HL-60 (cell line): ENCODE results near the gene XRCC5.
A peak's percentile ranks its signal among the peaks of the same experiment; 100 is the strongest.

Experiments
- DNase-seq, 2 experiments: peaks; one replicate each; pipeline ENCODE4 v3.0.0-alpha.2; 2010 to 2020; ENCODE audit warnings: low read depth in 1 of 2, low spot score in 1 of 2
- H3K27ac ChIP-seq: fragments of 250-450 bp; sonication (Bioruptor Pico); replicated peaks from 2 replicates; pipeline ENCODE4 v1.5.1; 2020; ENCODE audit warnings: mild to moderate bottlenecking, moderate library complexity
- H3K27me3 ChIP-seq: fragments of 250-450 bp; sonication (Bioruptor Pico); 2 replicates; pipeline ENCODE4 v1.5.1; 2021; ENCODE audit warnings: mild to moderate bottlenecking, moderate library complexity; ENCODE audit not compliant: insufficient read depth, poor library complexity, severe bottlenecking
- H3K4me3 ChIP-seq: replicated peaks from 2 replicates; pipeline ENCODE4 v1.5.1; 2011; ENCODE audit warnings: mild to moderate bottlenecking, control low read depth, low read length; ENCODE audit not compliant: insufficient read depth
- GABPA ChIP-seq: IDR thresholded peaks from 2 replicates; pipeline ENCODE4 v1.6.1; 2012; ENCODE audit warnings: low read depth
- POLR2AphosphoS5 ChIP-seq: IDR thresholded peaks from 2 replicates; pipeline ENCODE4 v1.6.1; 2012; ENCODE audit warnings: low read depth
- SPI1 ChIP-seq: IDR thresholded peaks from 2 replicates; pipeline ENCODE4 v1.6.1; 2012; ENCODE audit warnings: low read depth, mild to moderate bottlenecking, borderline replicate concordance
- TF ChIP-seq, protein P1 (sequence below): IDR thresholded peaks from one replicate; pipeline ENCODE4 v1.5.1; 2011; ENCODE audit warnings: low read length, control low read depth, inconsistent platforms; ENCODE audit not compliant: insufficient read depth
- TF ChIP-seq, protein P2 (sequence below): IDR thresholded peaks from 2 replicates; pipeline ENCODE4 v1.6.1; 2012; ENCODE audit warnings: low read depth; ENCODE audit not compliant: insufficient replicate concordance

Gene XRCC5

DNA sequence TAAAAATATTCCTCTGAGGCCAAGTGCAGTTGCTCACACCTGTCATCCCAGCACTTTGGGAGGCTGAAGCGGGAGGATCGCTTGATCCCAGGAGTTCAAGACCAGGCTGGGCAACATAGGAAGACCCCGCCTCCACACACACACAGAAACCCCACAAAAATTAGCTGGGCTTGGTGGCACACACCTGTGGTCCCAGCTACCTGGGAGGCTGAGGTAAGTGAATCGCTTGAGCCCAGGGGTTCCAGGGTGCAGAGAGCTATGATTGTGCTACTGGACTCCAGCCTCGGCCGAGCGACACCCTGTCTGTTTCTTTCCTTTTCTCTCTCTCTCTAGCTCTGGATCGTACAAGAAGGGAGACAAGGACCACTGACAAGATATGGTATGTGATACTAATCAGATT is 1.8 kb upstream of the XRCC5 start:
- no peak overlapping the region for H3K27ac ChIP-seq
- no peak for DNase-seq
- TF ChIP-seq POLR2AphosphoS5 (no peak), SPI1 (no peak)
- TF ChIP-seq, protein P1, sequence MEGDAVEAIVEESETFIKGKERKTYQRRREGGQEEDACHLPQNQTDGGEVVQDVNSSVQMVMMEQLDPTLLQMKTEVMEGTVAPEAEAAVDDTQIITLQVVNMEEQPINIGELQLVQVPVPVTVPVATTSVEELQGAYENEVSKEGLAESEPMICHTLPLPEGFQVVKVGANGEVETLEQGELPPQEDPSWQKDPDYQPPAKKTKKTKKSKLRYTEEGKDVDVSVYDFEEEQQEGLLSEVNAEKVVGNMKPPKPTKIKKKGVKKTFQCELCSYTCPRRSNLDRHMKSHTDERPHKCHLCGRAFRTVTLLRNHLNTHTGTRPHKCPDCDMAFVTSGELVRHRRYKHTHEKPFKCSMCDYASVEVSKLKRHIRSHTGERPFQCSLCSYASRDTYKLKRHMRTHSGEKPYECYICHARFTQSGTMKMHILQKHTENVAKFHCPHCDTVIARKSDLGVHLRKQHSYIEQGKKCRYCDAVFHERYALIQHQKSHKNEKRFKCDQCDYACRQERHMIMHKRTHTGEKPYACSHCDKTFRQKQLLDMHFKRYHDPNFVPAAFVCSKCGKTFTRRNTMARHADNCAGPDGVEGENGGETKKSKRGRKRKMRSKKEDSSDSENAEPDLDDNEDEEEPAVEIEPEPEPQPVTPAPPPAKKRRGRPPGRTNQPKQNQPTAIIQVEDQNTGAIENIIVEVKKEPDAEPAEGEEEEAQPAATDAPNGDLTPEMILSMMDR = no peak
- no peak overlapping the region for H3K4me3 ChIP-seq
- no peaks in the 10 kb centered on the region for H3K27me3 ChIP-seq

DNA sequence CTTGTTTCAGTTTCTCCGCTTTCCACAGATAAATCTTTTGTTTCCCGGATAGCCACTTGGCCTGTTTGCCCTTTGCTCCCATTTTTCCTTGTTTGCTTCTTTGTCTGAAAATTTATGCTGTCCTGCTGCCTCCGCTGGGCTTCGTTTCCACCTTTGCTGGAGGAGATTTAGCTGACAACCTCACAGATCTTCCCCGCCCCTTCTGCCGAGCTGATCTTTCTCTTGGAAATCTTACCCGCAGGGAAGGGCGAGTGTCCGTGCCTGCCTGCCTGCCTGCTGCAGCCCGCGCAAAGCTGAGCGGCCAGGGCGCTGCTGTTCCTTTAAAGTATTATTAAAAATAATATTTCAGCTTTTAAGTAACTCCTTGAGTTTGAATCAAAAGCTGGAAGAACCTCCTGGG is 1.4 kb upstream of the XRCC5 start:
- TF ChIP-seq POLR2AphosphoS5 (no peak), GABPA (no peak), SPI1 (no peak)
- TF ChIP-seq, protein P2, sequence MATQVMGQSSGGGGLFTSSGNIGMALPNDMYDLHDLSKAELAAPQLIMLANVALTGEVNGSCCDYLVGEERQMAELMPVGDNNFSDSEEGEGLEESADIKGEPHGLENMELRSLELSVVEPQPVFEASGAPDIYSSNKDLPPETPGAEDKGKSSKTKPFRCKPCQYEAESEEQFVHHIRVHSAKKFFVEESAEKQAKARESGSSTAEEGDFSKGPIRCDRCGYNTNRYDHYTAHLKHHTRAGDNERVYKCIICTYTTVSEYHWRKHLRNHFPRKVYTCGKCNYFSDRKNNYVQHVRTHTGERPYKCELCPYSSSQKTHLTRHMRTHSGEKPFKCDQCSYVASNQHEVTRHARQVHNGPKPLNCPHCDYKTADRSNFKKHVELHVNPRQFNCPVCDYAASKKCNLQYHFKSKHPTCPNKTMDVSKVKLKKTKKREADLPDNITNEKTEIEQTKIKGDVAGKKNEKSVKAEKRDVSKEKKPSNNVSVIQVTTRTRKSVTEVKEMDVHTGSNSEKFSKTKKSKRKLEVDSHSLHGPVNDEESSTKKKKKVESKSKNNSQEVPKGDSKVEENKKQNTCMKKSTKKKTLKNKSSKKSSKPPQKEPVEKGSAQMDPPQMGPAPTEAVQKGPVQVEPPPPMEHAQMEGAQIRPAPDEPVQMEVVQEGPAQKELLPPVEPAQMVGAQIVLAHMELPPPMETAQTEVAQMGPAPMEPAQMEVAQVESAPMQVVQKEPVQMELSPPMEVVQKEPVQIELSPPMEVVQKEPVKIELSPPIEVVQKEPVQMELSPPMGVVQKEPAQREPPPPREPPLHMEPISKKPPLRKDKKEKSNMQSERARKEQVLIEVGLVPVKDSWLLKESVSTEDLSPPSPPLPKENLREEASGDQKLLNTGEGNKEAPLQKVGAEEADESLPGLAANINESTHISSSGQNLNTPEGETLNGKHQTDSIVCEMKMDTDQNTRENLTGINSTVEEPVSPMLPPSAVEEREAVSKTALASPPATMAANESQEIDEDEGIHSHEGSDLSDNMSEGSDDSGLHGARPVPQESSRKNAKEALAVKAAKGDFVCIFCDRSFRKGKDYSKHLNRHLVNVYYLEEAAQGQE = no peak
- TF ChIP-seq, protein P1 = no peak
- Histone ChIP-seq H3K27me3 (no peaks in the 10 kb centered on the region), H3K27ac (no peak overlapping the region), H3K4me3 (no peak overlapping the region)
- DNase-seq = no peak

DNA sequence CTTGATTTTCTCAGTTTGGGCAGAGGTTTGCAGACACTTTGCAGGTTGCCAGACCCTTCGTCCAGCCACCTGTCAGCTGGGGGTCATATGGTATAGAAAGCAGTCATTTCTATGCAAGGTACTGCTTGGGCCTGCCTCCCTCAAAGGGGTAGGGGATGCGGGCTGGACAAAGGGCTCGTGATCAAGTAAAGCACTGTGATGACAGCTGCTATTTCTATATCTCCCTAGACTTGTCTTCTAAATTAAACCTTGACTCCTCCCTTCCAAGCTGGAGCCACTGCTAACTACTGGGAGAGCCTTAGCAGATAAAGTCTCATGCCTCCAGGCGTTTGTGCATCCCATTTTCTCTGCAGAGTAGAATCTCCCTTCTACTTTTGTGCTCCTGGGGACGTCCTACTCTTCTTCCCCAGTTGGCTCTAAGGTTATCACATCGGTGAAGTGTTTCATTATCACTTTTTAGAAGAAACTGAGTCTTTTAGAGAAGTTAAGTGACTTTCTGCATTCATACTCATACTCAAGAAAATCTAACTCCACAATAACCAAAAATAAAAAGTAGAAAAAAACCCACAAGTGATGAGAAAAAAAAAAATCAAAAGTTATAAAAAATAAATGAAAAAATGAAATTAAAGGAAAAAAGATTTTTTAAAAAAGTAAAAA is 710 bp upstream of the XRCC5 start:
- no peak overlapping the region; the same call in 1 of the 2 replicates for H3K4me3 ChIP-seq
- peak overlapping the region; percentile 93 for H3K27ac ChIP-seq
- no peaks in the 10 kb centered on the region for H3K27me3 ChIP-seq
- no peak for DNase-seq
- TF ChIP-seq, protein P1 = no peak
- TF ChIP-seq, protein P2 = no peak
- TF ChIP-seq GABPA (no peak), SPI1 (no peak), POLR2AphosphoS5 (no peak)
